ENCODE results near the gene PANK1.

GRCh38 chr10:89540420-89540949 is 104.6 kb downstream of the PANK1 start:
- TF ChIP-seq NRF1 (IDR thresholded peaks at IDR 0.05; ENCODE audit: low read depth, low read length) (no peak), MAX (IDR thresholded peaks at IDR 0.05; ENCODE audit: low read depth) (no peak), CTCF (IDR thresholded peaks at IDR 0.05) (no peak), ELF1 (IDR thresholded peaks at IDR 0.05) (no peak), YY1 (IDR thresholded peaks at IDR 0.05; ENCODE audit: low read depth) (no peak), EP300 (IDR thresholded peaks at IDR 0.05; ENCODE audit: borderline replicate concordance in 1 of 2, low read depth in 1 of 2, low read length in 1 of 2) (peak in 1 of 2 experiments; percentile 39; a peak in 1 of 4 replicates)
